ENCODE measurements around the gene RAET1L. TPM values are rescaled to one million over a fixed set of nuclear protein-coding genes. Genes with fewer than 3 reads are reported as not detected.
"Not testable (repeated sequence)": the region's sequence is repeated elsewhere in the genome, so short reads cannot be mapped to it uniquely, and the experiment has no call there.

RAET1L gene
- total RNA-seq, 3 donors from 2014 or later = not detected

- H3K36me3 ChIP-seq (ENCODE audit: low read depth) = no peaks in the 10 kb centered on the region
- no peak for TF ChIP-seq CTCF (IDR thresholded peaks at IDR 0.05)
- ATAC-seq (no peak), DNase-seq (no peak)
- intact Hi-C loops (cut with DNase I, micrococcal nuclease) = no loop called here
- H3K4me3 ChIP-seq = no peak overlapping the region
- no peaks in the 10 kb centered on the region for H3K9me3 ChIP-seq
- H3K4me1 ChIP-seq (ENCODE audit: low read depth) = peaks cover 12% of the 10 kb centered on the region
Measured at GRCh38 chr6:149991838-149992237, 33.5 kb downstream of the RAET1L start.

DNA sequence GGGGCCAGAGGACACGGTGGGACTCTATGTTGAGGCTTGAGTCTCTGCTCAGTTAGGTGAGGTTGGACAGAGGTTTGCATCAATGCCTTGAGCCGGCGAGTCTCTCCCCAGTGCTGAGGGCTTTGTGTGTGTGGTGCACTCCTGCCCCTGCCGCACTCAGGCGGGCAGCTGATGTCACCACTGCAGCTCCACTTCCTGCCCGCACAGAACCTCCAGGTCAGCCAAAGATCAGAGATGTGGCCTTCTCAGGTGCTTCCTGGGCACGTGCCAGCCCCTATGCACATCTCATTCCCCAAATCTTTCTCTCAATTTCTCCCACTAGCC, 33.9 kb downstream of the RAET1L start:
- H3K4me3 ChIP-seq; H3K36me3 ChIP-seq (ENCODE audit: low read depth); DNase-seq; intact Hi-C loops (cut with DNase I, micrococcal nuclease); H3K9me3 ChIP-seq: not testable (repeated sequence)
- ATAC-seq = peak; percentile 22
- peaks cover 12% of the 10 kb centered on the region for H3K4me1 ChIP-seq (ENCODE audit: low read depth)

DNA sequence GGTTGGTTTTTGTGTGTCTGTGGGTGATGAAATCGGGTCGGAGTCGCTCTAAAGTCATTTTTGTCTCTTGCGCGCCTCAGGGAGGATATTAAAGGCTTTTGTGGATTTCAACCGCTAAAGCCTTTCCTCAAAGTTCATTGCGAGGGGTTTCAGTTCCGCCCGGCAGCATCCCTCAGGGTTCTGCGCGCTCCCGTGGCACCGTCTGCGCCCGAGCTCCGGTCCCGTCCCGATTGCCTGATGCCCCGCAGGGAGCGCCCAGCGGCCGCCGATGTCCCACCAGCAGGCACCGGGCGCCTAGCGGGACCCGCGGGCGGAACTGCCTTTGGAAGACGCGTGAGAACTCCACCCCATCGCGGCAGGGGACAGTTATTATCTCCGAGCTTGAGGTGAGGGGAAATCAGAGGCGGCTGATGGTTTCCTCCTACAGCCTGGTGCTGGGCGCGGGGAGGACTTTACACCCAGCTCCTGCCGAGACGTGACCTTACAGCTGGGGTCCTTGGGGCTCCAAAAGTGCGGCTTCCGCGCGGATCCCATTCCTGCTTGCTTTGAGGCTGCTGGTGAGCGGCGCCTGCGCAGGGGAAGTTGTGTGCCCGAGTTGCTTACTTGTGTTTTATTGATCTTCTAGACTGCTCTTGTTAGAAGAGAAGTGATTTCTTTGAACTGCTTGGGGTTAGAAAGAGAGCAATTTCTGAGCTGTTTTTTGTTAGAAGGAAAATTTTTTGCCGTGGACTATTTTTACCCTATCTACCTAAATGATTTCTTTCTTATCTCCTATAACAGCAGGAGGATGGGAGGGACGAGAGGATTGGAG, 34.5 kb downstream of the RAET1L start:
- intact Hi-C loops (cut with DNase I, micrococcal nuclease) = no loop called here
- no peak for DNase-seq

DNA sequence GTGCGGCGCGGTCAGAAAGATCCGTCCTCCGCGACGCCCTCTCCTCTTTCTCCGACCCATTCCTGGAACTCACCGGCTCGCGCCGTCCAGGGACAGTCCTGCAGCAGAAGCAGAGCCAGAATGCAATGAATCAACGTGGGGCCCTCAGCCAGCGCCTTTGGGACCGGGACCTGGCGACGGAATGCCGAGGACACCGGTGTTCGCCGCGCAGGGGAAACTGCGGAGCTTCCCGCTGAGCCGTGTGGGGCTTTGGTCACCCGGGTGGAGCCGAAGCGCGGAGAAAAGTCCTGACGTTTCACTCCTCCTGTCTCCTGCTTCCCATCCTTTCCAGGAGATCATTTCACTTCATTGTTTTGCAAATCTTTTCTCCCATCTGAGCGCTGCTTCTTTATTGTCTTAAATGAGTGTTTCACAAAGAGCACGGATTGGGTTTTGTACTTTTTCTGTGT, 35.1 kb downstream of the RAET1L start:
- intact Hi-C loops (cut with DNase I, micrococcal nuclease) = no loop called here
- no peak overlapping the region for H3K4me3 ChIP-seq
- no peak for ATAC-seq

More for the DNA sequence above, 34.5 kb downstream of the RAET1L start:
- TF ChIP-seq CTCF (IDR thresholded peaks at IDR 0.05) = no peak
- ATAC-seq = peak; percentile 22
- Histone ChIP-seq H3K36me3 (ENCODE audit: low read depth) (no peaks in the 10 kb centered on the region), H3K9me3 (no peaks in the 10 kb centered on the region), H3K4me3 (no peak overlapping the region), H3K4me1 (ENCODE audit: low read depth) (peaks cover 12% of the 10 kb centered on the region)

GRCh38 chr6:149988550-149989346, 36.6 kb downstream of the RAET1L start:
- no peaks in the 10 kb centered on the region for H3K36me3 ChIP-seq (ENCODE audit: low read depth)
- H3K9me3 ChIP-seq = no peaks in the 10 kb centered on the region
- intact Hi-C loops (cut with DNase I, micrococcal nuclease) = no loop called here
- TF ChIP-seq CTCF (IDR thresholded peaks at IDR 0.05) = no peak
- peaks cover 12% of the 10 kb centered on the region for H3K4me1 ChIP-seq (ENCODE audit: low read depth)
- ATAC-seq (no peak), DNase-seq (no peak)
- H3K4me3 ChIP-seq = no peak overlapping the region

More for the DNA sequence above, 35.1 kb downstream of the RAET1L start:
- no peak for DNase-seq
- no peak for TF ChIP-seq CTCF (IDR thresholded peaks at IDR 0.05)
- Histone ChIP-seq H3K36me3 (ENCODE audit: low read depth) (no peaks in the 10 kb centered on the region), H3K4me1 (ENCODE audit: low read depth) (peaks cover 12% of the 10 kb centered on the region), H3K9me3 (no peaks in the 10 kb centered on the region)

GRCh38 chr6:149987602-149988107, 37.7 kb downstream of the RAET1L start:
- no peak for TF ChIP-seq CTCF (IDR thresholded peaks at IDR 0.05)
- no peak for DNase-seq
- peaks cover 12% of the 10 kb centered on the region for H3K4me1 ChIP-seq (ENCODE audit: low read depth)
- no peak overlapping the region for H3K4me3 ChIP-seq
- no peak for ATAC-seq
- intact Hi-C loops (cut with DNase I, micrococcal nuclease) = no loop called here
- no peaks in the 10 kb centered on the region for H3K9me3 ChIP-seq
- H3K36me3 ChIP-seq (ENCODE audit: low read depth) = no peaks in the 10 kb centered on the region

All from mucosa of descending colon (tissue), 3 donors.